ENCODE data around the gene SPHK2. TPM values are rescaled to one million over a fixed set of nuclear protein-coding genes. Genes with fewer than 3 reads are reported as not detected.

The SPHK2 gene
- total RNA-seq, 4 donors from 2014 or later: 28.0 to 34.7 (median 30.1) TPM

DNA sequence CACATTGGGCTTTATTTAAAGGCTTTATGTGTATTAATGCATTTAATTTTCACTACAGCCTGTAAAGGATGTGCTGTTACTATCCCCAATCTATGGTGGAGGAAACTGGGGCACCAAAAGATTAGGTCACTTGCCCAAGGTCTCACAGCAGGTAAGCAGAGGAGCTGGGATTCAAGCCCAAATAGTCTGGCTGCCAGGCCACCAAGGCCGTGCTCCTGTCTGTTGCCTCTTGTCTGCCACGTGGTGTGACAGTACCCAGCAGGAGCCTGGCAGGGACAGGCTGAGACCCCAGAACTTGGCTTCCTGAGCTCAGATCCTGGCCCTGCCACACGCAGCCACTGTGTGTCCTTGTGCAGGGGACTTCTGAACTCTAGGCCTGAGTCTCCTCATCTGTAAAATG lies 49.0 kb downstream of the SPHK2 start:
- DNase-seq (ENCODE audit: low spot score in 2 of 2): no peak
- TF ChIP-seq, protein P1, sequence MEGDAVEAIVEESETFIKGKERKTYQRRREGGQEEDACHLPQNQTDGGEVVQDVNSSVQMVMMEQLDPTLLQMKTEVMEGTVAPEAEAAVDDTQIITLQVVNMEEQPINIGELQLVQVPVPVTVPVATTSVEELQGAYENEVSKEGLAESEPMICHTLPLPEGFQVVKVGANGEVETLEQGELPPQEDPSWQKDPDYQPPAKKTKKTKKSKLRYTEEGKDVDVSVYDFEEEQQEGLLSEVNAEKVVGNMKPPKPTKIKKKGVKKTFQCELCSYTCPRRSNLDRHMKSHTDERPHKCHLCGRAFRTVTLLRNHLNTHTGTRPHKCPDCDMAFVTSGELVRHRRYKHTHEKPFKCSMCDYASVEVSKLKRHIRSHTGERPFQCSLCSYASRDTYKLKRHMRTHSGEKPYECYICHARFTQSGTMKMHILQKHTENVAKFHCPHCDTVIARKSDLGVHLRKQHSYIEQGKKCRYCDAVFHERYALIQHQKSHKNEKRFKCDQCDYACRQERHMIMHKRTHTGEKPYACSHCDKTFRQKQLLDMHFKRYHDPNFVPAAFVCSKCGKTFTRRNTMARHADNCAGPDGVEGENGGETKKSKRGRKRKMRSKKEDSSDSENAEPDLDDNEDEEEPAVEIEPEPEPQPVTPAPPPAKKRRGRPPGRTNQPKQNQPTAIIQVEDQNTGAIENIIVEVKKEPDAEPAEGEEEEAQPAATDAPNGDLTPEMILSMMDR (IDR thresholded peaks at IDR 0.05): no peak
- Histone ChIP-seq H3K27me3 (no peaks in the 10 kb centered on the region), H3K27ac (no peak overlapping the region), H3K36me3 (no peaks in the 10 kb centered on the region), H3K9me3 (no peaks in the 10 kb centered on the region), H3K4me1 (no peaks in the 10 kb centered on the region), H3K4me3 (no peak overlapping the region)
- 50 to 88% methylated on average over 1 to 3 of the region's 3 CpGs for WGBS, 2 donors

DNA sequence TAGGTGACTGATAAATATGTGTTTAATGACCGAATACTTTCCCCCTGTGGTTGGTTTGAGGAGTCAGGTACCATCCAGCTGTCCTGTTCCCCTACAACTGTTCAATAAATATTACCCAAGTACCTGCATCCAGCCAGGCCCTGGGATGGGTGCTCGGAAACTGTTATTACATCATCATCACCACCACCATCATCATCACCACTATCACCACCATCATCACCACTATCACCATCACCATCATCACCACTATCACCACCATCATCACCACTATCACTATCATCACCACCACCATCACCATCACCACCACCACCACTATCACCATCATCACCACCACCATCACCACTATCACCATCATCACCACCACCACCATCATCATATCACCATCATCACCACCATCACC lies 49.5 kb downstream of the SPHK2 start:
- Histone ChIP-seq H3K4me1 (no peaks in the 10 kb centered on the region), H3K27ac (no peak overlapping the region), H3K4me3 (no peak overlapping the region), H3K36me3 (no peaks in the 10 kb centered on the region), H3K27me3 (no peaks in the 10 kb centered on the region), H3K9me3 (no peaks in the 10 kb centered on the region)
- WGBS, 2 donors: 96 to 97% methylated on average over 2 of the region's 2 CpGs
- DNase-seq (ENCODE audit: low spot score in 2 of 2): no peak
- TF ChIP-seq EP300 (IDR thresholded peaks at IDR 0.05) (no peak), POLR2A (IDR thresholded peaks at IDR 0.05) (no peak)
- TF ChIP-seq, protein P1 (IDR thresholded peaks at IDR 0.05): no peak

DNA sequence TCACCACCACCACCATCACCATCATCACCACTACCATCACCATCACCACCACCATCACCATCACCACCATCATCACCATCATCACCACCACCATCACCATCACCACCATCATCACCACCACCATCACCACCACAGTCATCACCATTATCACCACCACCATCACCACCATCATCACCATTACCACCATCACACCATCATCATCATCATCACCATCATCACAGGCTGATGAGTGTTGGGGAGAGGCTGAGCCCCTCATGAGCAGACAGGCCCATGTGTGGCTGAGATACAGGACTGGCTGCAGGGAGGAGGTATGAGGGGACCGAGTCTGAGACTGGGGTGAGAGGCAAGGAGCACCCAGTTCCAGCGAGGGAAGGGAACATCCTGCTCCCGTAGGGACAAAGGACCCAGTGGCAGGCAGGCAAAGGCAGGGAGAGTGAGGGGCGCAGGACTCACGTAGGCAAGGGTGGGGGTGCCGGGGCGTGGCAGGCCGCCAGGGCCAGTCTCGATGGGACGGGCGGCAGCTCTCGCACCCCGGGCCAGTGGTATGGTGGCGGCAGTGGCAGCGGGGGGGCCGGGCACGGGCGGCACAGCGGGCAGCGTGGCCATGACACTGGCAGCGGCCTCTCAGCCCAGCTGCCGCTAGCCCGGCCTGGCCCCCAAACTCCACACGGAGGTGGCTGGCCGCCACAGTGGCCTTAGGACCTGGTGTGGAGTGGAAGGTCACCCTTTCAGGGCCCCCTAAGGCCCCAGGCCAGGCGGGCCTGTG lies 50.8 kb downstream of the SPHK2 start:
- Histone ChIP-seq H3K27me3 (no peaks in the 10 kb centered on the region), H3K9me3 (no peaks in the 10 kb centered on the region), H3K4me1 (peaks cover 0 to 2% (median 0%) of the 10 kb centered on the region in 4 donors), H3K27ac (no peak overlapping the region), H3K36me3 (no peaks in the 10 kb centered on the region), H3K4me3 (no peak overlapping the region)
- DNase-seq (ENCODE audit: low spot score in 2 of 2): no peak
- no peak for TF ChIP-seq POLR2A (IDR thresholded peaks at IDR 0.05)
- TF ChIP-seq EP300 (IDR thresholded peaks at IDR 0.05): no peak
- TF ChIP-seq, protein P1 (IDR thresholded peaks at IDR 0.05): no peak
- WGBS, 2 donors: 92 to 93% methylated on average over 11 to 25 of the region's 26 CpGs

DNA sequence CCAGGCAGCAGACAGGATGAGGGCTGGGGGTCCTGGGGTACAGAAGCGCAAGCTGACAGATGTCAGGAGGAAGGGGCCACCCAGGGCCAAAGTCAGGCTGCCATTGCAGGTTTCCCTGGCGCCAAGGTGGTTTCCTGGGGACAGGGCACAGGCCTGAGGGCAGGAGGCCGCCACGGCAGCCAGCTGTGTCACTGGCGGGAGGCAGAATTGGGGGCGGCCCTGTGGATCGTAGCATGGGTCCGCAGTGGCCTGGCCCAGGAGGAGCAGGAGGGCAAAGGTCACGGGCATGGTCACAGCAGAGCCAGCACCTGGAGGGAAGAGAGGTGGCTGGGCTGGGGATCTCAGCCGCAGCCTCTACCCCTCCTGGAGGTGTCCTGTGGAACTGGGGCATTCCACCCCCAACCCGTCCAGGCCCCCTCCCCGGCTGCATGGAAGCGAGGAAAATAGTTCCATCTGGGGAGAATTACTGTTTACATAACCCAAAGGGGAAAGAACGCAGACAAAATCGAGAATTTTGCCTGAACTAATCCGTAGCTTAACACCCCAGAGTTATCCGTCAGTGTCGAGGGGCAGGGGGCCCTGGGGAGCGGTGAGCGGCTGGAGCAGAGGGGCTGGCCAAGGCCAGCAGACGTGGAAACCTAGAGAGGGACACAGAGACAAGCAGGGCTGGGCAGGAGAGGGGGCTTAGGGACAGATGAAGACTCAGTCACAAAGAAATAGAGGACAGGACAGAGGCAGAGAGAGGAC lies 51.6 kb downstream of the SPHK2 start:
- DNase-seq (ENCODE audit: low spot score in 2 of 2): no peak
- Histone ChIP-seq H3K27ac (no peak overlapping the region), H3K4me1 (peaks cover 0 to 10% (median 5%) of the 10 kb centered on the region in 4 donors), H3K9me3 (no peaks in the 10 kb centered on the region), H3K27me3 (no peaks in the 10 kb centered on the region), H3K36me3 (no peaks in the 10 kb centered on the region), H3K4me3 (no peak overlapping the region)
- TF ChIP-seq POLR2A (IDR thresholded peaks at IDR 0.05): no peak
- TF ChIP-seq, protein P1 (IDR thresholded peaks at IDR 0.05): no peak
- TF ChIP-seq EP300 (IDR thresholded peaks at IDR 0.05): no peak
- WGBS, 2 donors: 73 to 77% methylated on average over 17 to 20 of the region's 21 CpGs

DNA sequence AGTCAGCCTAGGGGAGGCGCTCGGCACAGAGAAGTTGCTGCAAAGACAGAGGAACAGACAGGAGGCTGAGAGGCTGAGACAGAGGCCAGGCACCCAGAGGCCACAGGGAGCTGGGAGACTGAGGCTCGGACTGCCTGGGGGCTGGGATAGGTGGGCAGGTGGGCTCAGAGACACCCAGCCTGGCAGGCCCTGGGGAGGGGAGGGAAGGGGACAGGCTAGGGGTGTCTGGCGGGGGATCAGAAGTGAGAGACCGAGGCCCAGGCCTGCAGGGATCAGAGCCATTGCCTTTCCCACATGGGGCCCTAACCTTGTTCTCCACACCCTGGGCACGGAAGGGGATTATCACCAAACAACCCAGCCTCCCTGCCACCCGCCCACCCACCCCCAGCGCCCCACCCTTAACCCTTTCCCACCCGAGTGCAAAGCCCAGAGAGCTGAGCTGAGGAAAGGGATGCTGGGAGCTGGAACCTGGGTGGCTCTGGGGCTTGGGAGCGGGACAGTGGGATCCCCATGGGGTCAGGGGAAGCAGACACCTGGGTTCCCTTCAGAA lies 52.2 kb downstream of the SPHK2 start:
- Histone ChIP-seq H3K4me3 (no peak overlapping the region), H3K27me3 (no peaks in the 10 kb centered on the region), H3K4me1 (peaks cover 0 to 11% (median 6%) of the 10 kb centered on the region in 4 donors), H3K27ac (no peak overlapping the region), H3K9me3 (no peaks in the 10 kb centered on the region), H3K36me3 (no peaks in the 10 kb centered on the region)
- TF ChIP-seq EP300 (IDR thresholded peaks at IDR 0.05) (no peak), POLR2A (IDR thresholded peaks at IDR 0.05) (no peak)
- TF ChIP-seq, protein P1 (IDR thresholded peaks at IDR 0.05): no peak
- 61 to 68% methylated on average over 10 of the region's 10 CpGs for WGBS, 2 donors
- no peak for DNase-seq (ENCODE audit: low spot score in 2 of 2)
